Measurements from ENCODE around the gene CPA1. TPM values are rescaled to one million over a fixed set of nuclear protein-coding genes. Genes with fewer than 3 reads are reported as not detected.

The CPA1 gene
- total RNA-seq, 1 donor from 2014 or later = not detected

DNA sequence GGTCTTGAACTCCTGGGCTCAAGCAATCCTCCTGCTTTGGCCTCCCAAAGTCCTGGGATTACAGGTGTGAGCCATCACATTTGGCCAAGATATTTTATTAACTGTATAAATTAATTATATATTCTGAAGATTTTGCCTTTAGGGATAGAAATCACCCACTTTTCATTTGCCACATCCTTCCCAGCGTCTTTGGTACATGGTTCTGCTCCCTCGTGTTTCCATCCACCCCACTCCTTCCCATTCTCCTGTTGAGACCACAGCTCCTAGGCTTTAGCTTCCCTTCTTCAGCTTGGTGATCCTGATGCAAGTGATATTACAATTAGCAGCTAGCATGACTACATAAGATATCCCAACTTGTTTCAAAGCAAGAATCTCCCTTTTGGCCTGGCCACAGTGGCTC lies 8.4 kb downstream of the CPA1 start:
- no peak for DNase-seq (ENCODE audit: low spot score in 2 of 2)
- FAIRE-seq = no peak

DNA sequence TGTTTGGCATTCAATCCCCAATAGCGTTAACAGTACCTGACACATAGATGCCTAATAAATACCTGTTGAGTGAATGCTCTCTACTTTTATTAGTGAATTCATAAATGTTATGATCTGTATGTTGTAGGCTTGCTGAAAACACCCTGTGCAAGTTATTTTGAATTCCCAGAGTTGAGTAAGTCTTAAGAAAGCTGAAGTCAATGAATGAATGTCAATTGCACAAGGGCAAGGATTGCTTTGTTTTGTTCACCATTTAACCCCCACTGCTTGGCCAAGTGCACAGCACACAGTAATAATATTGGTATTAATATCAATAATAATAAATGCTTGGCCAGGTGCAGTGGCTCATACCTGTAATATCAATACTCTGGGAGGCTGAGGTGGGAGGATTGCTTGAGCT lies 10.2 kb downstream of the CPA1 start:
- no peak for FAIRE-seq
- DNase-seq (ENCODE audit: low spot score in 2 of 2) = no peak

DNA sequence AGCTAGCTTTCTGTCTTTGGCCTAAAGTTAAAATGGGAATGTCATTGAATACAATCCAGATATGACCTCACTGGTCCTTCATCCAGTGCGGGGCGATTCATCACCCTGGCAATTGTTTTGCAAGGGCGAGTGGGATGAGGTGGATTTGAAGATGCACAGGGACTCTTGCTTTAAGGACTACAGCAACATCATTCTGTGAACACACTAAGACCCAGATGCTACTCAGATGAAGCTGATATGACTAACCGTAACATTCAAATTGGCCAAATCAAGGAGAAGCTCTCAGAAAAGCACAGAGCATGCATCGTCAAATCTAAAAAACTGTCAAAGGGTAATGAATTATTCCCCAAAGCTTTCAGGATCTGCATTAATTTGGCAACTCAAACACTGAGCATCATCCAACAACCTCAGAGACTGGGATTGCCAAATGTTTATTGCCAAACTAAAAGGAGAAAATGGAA lies 12.8 kb downstream of the CPA1 start:
- FAIRE-seq (no peak), DNase-seq (ENCODE audit: low spot score in 2 of 2) (no peak)

DNA sequence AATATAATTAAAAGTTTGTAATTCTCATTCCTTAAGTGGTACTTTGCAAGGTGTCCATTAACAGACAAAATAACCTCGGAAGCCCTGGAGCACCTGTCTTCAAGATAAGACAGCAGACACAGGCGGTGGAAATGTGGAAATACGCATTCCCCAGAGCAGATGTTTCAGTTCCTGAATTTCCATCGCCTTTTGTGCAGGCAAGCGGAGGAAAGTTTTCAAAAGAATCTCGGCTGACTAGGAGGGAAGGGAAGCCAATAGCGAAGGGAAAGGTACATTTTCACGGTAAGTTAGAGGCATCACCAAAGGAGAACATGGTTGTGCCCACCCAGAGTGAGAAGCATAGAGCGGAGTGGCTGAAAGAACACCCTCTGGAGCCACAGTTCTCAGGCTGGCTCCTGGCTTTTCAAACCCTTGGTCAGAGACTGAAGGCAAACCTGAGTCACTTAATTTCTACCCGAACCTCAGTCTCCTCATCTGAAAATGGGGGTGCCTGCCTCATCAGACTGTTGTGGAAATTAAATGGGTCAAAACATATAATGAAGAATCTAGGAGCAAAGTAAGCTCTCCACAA lies 13.6 kb downstream of the CPA1 start:
- FAIRE-seq (no peak), DNase-seq (ENCODE audit: low spot score in 2 of 2) (no peak)

DNA sequence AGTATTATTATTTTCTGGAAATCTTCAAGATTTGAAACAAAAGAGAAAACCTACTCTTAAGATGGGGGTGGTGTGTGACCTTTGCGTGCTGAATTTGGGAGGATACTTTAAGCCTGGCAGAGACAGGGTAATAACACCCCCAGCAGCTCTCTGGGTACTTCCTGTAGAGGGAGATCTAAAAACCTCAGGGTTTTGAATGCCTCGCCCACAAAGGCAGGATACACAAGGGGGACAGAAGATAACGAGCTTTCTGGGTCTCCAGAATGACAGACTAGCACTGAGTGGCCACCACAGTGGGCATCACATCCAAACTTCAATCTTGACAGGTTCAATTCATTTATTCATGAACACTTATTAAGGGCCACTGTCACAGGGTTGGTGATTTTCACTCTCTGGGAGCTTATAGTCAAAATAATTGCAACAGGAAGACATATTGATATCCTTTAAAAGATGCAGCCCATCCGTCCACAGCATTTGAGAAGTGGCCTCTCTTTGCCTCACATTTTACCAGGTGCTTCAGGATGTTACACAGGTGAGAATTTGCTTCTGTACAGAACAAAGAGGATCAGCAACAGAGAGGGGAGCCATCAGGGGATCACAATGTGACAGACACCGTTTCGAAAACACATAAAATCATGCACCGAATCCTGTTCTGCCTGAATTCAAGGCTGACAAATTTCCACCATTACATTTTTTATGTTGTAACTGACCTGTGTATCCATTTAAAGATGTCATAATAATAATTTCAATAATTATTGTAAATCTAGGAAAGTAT lies 14.3 kb downstream of the CPA1 start:
- FAIRE-seq = no peak
- DNase-seq (ENCODE audit: low spot score in 2 of 2) = no peak

DNA sequence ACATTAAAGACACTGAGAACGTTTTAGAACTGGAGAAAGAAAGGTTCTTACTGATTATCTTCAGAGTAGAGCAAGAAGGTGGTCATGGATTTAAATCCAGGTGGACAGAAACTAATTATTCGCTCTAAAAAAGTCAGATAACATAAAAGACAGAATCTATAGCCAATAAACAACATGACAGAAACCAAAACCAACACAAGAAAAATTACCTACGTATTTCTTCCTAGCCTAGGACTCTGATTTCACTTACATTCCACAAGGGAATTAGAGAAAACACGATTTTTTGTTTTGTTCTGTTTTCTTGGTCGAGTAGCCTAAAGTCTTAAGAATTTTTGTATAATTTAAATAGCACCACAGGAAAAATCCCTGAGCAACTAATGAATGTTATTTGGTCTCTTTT lies 15.1 kb downstream of the CPA1 start:
- no peak for DNase-seq (ENCODE audit: low spot score in 2 of 2)
- FAIRE-seq = no peak

DNA sequence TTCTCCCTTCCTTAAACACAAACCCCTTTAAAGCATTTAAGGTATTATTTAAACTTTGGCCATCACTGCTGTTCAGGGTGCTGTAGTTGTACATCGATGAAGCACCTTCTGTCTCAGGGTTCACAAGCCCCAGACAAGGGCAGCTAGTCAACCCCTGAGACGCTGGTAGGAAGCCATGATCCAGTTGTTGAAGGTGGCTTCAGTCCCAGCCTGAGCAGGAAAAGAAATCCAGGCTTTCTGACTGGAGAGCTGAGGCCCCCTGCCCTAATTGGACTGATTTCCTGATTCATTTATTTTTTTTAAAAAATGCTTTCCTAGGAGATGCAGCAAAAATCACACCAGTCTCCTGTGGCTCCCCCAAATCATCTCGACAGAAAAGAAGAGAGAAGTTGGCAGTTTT lies 15.8 kb downstream of the CPA1 start:
- no peak for FAIRE-seq
- DNase-seq (ENCODE audit: low spot score in 2 of 2) = no peak

DNA sequence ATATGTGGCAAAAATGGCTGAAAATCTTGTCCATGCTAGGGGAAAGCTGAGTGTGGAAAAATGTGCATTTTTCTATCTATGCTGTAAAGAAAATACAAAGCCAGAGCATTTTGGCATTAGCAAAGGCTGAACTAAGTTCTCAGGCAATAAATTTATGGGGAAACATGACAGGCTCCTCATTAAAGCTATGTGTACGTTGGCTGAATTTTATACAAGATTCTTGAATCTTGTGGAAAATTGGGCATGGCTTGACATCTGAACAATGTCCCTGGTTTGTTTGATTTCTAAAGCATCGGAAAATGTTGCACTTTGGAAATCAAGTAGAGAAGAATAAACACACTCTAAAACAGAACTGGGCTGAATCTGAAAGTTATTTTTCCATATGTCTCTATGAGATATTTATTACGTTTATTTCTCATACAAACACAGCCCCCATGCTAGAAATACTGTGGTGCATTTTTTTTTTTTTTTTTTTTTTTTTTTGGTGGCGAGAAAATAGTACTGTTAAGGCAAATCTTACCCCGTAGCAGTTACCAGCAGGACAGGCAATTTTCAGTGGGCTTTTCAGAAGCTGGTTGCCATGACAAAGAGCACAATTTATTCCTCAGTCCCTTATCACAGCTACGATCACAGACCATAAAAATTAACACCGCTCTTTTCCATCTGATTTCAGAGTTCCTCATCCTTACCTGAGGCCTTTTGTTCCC lies 16.9 kb downstream of the CPA1 start:
- DNase-seq (ENCODE audit: low spot score in 2 of 2) = no peak
- no peak for FAIRE-seq

DNA sequence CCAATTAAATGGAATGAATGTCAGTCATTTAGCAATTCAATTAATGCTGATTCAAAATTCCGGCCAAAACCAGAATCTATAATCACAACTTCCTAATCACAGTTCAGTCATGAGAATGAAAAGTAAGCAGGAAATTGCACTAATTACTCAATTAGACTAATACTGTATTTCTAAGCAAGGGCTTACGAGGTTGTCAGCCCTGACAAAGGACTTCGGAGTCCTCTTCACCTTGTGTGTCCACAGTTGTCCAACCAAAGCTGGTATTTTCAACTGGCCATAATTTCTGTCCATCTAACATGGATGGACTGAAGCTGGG lies 17.4 kb downstream of the CPA1 start:
- FAIRE-seq = no peak
- no peak for DNase-seq (ENCODE audit: low spot score in 2 of 2)

DNA sequence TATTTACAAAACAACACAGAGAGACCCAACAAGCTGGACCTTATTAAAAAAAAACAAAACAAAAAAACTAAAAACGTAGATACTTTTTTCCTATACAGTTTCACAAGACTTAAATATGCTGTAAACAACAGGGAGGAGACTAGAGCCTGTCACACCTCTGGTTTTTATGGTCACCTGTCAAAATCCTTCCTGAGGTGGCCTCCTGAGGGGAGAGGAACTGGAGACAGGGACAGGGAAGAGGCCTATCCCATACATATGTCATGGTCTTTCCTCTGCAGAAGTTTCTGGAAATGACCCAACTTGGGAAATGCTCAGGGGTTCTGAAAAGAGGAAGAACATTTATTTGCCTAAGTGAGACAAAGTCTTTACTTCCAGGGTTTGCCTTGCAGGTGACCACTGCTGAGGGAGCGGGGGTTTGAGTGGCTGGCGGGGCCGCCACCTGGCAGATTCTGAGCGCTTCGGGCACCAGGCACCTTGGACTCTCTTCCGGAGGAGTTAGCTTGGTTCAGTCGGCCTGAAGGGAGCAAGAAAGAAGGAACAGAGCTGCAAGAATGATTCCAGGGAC lies 18.3 kb downstream of the CPA1 start:
- FAIRE-seq = no peak

DNA sequence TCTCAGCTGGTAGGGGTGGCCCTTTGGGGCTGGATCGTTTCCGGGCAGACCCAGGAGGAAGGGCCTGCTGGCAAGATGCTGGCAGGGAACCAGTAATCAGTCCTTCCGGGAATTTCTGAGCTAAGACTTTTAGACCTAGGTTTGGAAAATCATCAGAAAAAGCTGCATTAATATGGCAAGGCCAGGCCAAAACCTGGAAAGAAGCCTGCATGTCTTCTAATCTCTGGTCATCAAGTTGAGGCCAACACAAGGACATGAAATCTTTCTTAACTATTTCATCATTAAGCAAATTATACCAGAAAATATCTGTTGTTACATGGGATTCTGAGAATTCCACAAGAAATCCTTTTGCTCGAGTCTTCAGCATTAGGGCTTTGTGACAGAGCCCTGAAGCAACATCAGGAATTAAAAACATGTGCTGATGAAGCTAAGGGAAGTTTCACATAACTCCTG lies 19.9 kb downstream of the CPA1 start:
- DNase-seq (ENCODE audit: low spot score in 2 of 2) (no peak), FAIRE-seq (no peak)

More for the DNA sequence above, 18.3 kb downstream of the CPA1 start:
- no peak for DNase-seq (ENCODE audit: low spot score in 2 of 2)

DNA sequence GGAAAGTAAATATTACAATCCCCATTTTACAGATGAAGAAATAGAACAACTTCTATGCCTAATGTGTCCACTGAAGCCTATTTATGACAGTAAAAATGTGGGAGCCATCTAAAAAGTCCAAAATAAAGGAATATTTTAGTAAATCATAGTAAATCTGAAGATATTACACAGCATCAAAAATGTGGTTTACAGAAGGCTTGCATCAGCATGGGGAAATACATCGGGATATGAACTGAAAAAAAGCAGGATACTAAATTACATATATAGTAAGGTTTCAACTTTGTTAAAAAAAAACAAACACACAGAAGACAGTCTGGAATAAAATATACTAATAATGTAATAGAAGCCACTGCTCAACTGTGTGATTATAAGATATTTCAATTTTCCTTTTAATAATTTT lies 20.8 kb downstream of the CPA1 start:
- no peak for DNase-seq (ENCODE audit: low spot score in 2 of 2)
- FAIRE-seq = peak; percentile 75

DNA sequence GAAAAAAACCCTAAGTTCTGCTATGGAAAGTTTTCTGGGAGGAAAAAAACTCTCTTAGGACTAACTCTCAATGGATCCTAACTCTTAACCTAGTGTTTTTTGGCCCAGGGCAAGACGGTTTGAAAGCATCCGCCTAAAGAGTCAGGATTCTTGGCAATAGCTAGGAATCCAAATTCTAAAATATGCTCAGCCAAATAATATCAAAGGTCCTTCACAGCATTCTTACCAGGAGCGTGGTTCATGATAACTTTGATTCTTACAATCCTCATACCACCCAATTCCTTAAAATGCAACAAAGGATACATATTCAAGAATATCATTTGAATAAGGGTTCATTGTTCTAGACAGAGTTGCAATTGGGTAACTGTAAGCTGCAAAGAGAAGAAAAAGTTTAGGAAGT lies 21.3 kb downstream of the CPA1 start:
- FAIRE-seq (no peak), DNase-seq (ENCODE audit: low spot score in 2 of 2) (no peak)

DNA sequence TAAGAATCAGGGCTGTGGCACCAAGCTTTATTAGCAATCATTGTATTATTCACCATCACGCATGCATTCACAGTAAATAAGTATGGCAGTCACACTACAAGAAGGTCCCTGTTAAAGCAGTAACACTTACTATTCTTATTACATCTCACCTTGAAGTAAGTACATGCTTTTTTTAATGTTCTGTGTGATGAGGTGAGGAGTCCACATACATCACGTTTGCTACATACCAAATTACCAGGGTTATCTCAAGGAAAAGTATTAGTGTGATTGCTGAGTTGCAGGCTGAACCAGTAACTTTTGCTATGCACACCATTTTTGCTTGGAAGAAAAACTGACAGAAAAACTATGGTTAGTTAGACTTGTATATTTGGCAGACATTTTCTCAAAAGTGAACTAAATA lies 24.7 kb downstream of the CPA1 start:
- no peak for DNase-seq (ENCODE audit: low spot score in 2 of 2)
- no peak for FAIRE-seq

DNA sequence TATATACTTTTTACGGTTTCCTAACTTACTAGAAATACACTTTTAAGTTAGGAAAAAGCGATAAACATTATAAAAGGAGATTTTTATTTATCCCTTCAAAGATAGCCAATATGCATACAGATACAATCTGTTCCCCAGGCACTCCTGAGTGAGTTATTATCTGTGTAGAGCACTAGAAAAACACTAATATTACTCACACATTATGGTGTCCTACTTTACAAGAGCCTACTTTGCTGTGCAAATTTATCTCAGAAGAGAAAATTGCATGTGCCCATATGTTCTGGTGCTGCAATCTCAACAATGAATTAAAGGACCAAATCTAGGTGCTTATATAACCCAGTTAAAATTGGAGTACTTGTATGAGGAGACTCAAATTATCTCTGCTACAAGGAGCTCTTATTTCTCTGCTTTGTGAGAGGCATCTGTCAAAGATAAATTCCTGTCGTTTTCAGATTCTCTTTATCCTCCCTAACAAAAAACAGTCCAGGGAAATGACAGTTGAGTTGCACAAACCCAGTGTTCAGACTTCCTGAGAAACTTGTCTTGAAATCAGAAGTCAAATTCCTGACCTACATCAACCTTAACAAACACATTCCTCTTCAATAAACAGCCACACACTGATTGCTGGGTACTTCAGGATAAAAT lies 28.9 kb downstream of the CPA1 start:
- DNase-seq (ENCODE audit: low spot score in 2 of 2) = no peak
- FAIRE-seq = no peak

DNA sequence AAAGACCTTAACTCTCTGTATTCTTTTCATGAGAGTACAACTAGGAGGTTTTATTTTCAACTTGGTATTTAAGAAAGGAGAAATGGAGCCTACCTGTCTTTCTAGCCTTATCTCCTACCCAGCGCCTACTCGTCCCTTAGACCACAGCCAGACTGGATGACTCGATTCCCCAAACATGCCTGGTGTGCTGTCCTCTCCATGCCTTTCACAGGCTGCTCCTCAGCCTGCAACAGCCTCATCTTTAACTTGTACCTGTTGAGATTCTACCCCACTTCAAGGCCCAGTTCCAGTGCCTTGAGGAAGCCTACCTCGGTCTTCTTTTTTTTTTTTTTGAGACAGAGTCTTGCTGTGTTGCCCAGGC lies 29.4 kb downstream of the CPA1 start:
- no peak for DNase-seq (ENCODE audit: low spot score in 2 of 2)
- FAIRE-seq = no peak

DNA sequence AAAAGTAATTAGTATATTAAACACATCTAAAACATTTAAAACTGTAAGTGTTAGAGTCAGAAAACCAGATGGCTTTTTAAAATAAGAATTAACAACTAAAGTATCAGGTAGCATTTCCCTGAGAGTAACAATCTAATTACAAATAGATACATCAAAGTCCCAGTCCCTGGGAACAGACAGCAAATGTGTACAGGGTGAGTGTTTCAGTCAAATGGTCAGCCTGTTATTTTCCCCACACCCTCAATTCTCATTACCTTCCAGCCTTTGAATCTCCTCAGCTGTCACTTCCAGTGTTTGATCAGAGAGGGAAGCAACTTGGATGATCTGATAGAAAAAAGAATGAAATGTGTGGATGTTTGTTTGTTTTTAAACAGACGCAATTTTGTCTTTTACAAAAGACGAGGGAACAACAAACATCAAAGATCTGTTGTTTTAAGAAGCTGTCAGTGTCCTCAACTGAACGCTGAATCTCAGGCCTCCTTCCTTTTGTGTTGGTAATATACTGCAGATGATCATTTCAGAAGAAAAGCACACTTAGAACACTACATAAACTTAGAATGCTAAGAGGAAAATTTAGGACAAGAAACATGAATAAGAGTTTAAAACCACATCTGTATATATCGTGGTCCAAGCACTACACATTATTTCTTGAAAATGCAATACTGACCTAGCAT lies 30.7 kb downstream of the CPA1 start:
- FAIRE-seq (no peak), DNase-seq (ENCODE audit: low spot score in 2 of 2) (no peak)

DNA sequence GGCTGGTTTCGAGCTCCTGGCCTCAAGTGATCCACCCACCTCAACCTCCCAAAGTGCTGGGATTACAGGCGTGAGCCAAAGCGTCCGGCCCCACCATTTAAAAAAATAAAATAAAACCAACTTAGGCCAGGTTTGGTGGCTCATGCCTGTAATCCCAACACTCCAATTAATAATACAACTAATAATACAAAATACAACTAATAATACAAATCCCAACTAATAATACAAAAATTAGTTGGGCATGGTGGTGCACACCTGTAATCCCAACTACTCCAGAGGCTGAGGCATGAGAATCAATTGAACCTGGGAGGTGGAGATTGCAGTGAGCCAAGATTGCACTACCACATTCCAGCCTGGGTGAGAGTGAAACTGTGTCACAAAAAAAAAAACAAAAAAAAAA lies 32.9 kb downstream of the CPA1 start:
- no peak for DNase-seq (ENCODE audit: low spot score in 2 of 2)

DNA sequence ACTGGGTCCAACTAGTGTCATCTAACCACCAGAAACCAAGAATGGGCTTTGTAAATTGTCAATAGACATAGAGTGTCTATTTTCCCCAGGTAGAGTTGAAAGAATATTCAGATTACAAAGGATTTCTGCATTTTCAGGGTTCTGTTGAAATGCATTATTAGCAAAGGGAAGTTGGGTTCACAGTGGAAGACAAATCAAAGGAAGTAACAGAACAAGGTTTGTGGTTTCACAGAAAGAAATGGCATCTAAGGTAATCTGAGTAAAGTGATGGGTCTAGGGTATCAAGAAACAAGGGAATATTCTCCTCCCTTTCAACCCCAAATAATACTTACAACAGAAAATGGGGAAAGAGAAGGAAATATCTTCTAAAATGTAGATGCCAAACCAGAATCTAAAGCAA lies 34.7 kb downstream of the CPA1 start:
- no peak for DNase-seq (ENCODE audit: low spot score in 2 of 2)
- FAIRE-seq = no peak

More for the DNA sequence above, 32.9 kb downstream of the CPA1 start:
- FAIRE-seq = no peak

DNA sequence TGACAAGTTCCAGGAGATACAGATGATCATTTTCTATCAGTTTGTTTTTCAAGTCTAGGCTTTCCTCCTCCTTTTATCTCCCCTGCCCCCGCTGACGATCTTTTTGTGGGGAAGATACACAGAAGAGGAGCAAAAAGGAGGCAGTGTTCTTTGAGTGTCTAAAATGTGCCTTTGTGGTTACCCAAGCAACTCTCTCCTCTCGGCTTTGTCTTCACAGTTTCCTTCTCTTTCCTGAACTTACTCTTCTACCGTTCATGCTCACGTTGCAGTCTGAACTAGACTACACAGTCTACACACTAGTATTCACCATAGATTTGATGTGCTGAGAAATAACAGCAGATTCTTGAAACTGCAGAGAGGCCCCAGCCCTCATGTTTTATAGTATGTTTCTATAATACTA lies 36.9 kb downstream of the CPA1 start:
- DNase-seq (ENCODE audit: low spot score in 2 of 2) = no peak
- no peak for FAIRE-seq

DNA sequence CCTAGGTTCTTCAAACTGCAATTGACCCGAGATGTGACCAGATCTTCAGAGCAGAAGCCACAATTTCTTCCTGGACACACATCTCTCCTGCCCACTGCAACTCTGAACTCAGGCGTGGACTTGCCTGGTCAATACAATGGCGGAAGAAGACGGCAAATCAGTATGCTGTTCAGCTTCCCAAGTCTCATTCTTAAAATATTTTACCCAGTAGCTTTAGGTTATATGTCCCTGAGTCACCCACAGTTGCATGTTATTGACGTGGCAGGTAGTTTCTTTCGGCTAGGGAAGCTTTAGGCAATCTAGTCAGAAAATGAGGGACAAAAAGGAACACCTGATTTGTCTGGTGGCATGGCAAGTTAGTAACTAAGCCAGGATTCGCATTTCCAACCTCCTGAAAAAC lies 38.0 kb downstream of the CPA1 start:
- DNase-seq (ENCODE audit: low spot score in 2 of 2) = no peak
- no peak for FAIRE-seq

Data from frontal cortex (tissue), 4 donors.